GM03348 (cell line): ENCODE results near the gene ILKAP.

Experiments
- DNase-seq: peaks from one replicate; pipeline ENCODE4 v3.0.0; 2012; ENCODE audit warnings: low spot score

The ILKAP gene

GRCh38 chr2:238166391-238167343 is 36.8 kb downstream of the ILKAP start:
- no peak for DNase-seq

GRCh38 chr2:238165288-238165921 is 38.1 kb downstream of the ILKAP start:
- DNase-seq = no peak

GRCh38 chr2:238164906-238165287 is 38.6 kb downstream of the ILKAP start:
- no peak for DNase-seq

DNA sequence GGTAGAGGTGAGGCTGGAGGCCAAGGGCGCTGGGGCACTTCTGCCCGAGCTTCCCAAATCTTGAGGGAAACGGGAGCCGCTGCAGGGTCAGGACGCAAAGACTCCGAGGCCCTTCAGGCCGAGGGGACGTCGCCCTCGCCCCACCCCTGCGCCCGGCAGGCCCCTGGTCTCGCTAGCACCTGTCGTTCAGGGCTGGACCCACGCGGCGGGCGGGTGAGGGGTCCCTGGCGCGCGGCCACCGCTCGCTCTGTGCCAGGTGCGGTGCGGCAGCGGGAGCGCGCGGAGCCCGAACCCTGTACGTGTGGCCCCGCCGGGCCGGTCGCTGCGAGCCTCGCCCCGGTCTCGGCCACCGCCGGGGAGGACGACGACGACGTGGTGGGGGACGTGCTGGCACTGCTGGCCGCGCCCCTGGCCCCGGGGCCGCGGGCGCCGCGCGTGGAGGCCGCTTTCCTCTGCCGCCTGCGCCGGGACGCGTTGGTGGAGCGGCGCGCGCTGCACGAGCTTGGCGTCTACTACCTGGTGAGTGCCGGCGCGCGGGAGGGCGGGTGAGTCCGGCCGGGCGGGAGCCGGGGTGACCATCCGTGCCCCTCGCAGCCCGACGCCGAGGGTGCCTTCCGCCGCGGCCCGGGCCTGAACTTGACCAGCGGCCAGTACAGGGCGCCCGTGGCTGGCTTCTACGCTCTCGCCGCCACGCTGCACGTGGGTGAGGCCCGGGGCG is 39.9 kb downstream of the ILKAP start:
- DNase-seq = no peak

GRCh38 chr2:238162846-238163441 is 40.6 kb downstream of the ILKAP start:
- no peak for DNase-seq

GRCh38 chr2:238162251-238162845 is 41.1 kb downstream of the ILKAP start:
- DNase-seq = no peak

DNA sequence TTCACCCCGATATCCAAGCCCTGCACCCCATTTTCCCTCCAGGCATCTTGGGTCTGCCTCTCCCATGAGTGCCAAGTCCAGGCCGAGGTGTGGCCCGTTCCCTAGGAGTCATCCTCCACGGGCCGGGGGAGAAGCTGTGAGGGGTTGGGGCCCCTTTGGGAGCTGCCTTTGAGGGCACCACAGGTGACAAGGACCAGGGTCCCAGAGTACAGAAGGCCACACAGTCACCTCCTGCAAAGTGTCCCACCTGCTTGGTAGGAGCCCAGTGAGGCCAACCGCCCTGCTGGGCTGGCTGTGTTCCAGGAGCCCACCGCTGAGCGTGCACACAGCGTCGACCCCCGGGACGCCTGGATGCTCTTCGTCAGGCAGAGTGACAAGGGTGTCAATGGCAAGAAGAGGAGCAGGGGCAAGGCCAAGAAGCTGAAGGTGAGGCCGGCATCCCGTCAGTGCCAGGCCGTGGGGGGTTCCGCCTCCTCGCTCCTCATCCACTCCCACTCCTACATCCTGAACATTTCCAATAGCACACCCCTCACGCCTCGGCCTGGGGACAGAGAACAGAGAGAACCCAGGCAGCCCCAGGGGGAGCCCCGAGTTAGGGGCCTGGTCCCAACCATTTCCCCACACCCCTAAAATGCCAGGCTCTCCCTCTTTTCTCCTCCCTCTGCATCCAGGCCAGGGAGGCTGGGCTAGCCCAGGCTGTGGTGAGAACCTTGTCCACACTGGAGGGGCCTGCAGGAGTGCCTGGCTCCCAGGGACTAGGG is 42.0 kb downstream of the ILKAP start:
- no peak for DNase-seq

- DNase-seq = no peak
These were observed 43.0 kb downstream of the ILKAP start for GRCh38 chr2:238160206-238161129.

DNA sequence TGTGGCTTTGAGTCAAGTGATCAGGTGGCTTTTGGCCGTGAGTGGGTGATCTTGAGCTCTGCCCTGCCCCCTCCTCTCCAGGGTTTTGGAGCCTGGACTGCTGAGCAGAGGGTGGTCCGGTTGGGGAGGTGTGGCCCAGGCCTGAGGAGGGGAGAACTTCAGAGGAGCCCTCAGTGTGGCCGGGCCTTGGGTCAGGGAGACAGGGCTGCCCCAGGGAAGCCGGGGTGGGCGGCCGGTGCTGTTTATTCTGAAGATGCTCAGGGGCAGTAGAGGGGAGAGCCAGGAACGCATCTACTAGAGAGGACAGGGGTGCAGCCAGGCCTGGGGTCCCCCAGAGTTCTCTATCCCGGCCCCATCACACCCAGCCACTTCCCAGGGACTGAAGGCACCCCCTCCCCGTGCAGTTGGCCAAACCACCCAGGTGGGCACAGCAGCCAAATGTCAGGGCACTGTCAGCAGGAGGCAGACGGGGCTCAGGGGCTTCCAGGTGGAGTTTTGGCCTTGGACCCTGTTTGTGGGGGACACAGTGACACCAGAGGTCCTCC is 43.8 kb downstream of the ILKAP start:
- DNase-seq = no peak

GRCh38 chr2:238159071-238159539 is 44.4 kb downstream of the ILKAP start:
- peak; percentile 60 for DNase-seq

- DNase-seq = peak; percentile 89
These were observed 44.9 kb downstream of the ILKAP start, which contains the start of gene ERFE for GRCh38 chr2:238158509-238159070. TSS of gene ERFE (plus strand) at chr2:238158970. CDS start at chr2:238159008, 38 bp downstream.

DNA sequence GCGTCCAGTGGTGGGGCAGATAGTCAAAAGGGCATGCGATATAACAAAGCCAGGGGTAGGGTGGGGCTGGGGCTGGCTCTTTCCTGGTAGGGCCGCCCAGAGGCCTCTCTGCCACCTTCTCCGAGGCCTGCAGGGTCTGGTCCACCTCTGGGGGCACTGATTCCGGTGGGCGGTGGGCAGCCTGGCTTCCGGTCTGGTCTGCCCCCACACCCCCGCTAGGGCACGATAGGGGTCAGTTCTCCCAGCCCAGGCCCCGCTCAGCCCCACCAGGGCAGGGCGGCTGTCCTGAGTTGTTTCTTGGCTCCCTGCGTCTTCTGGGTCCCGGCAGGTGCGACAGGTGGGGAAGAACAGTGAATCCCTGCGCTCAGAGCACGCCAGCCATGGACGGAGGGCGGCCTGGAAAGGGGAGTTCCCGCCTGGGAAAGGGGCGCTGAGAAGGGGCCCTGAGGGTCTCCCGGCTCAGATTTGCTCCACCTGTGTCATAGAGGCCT is 45.4 kb downstream of the ILKAP start:
- no peak for DNase-seq

- no peak for DNase-seq
These were observed 45.9 kb downstream of the ILKAP start for GRCh38 chr2:238157506-238158017.

- no peak for DNase-seq
These were observed 47.5 kb downstream of the ILKAP start for GRCh38 chr2:238155761-238156694.

DNA sequence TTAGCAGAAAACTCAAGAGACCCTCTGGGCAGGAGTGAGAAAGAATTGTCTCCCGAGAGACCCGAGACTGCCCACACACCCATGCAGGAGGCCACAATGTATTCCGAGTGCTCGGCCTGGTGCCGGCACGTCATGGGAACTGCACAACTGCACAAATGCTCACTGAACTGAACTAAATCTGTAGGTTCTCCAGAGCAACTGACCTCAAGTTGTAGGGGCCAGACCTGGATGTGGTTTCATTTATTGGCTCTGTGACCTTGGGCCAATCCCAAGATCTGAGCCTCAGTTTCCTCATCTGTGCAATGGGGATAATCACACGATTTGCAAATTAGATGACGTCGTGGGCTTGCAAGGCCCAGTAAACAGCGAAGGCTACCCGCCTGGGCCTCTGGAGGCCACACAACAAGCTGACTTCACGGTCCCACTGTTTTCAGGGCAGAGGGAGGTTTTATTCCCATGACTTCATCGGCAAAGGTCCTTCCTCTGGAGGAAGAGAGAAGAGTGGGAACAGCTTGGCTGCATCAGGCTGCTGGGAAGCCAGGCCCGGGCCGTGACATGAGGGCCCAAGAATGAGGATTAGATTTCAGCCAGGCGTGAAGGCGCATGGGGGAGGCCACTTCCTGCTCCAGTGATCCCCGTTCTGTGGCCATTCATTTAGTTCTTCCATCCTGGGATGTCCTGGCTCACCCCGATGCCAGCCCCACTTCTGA is 48.3 kb downstream of the ILKAP start:
- no peak for DNase-seq

GRCh38 chr2:238154570-238154969 is 48.9 kb downstream of the ILKAP start:
- DNase-seq = no peak
